GM19397 (cell line): ENCODE results near the gene JARID2.
"Not testable (repeated sequence)": the region's sequence is repeated elsewhere in the genome, so short reads cannot be mapped to it uniquely, and the experiment has no call there.

ENCODE experiments used
- ATAC-seq: cut with Tn5 transposase; IDR thresholded peaks from one replicate; pipeline ENCODE4 v1.9.1; 2021; ENCODE audit warnings: mild to moderate bottlenecking, moderate library complexity; ENCODE audit not compliant: unreplicated experiment

JARID2 gene

DNA sequence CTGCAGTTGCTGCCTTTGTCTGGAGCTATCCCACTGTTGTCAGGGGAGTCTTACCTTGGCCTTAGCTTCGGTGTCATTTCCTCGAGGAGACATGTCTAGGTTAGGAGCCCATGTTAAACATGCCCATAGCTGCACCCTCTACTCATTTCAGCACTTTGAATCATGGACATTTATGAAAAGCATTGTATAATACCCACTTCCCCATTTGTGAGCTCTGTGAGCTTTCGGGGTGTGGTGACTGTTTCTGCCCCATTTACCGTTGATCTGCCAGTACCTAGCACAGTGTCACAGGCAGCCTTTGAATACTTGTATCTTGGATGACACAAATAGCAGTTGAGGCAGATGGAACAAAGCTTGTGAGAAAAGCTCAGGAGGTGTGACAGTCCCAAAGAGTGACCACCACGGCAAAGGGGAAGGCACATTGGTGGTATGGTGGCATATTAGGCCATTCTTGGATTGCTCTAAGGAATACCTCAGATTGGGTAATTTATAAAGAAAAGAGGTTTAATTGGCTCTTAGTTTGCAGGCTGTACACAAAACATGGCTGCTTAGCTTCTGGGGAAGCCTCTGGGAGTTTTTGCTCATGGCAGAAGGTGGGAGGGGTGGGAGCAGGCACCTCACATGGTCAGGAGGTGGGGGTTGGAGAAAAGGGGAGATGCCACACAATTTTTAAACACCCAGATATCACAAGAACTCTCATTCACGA is 42.0 kb downstream of the JARID2 start:
- peak; percentile 76 for ATAC-seq

DNA sequence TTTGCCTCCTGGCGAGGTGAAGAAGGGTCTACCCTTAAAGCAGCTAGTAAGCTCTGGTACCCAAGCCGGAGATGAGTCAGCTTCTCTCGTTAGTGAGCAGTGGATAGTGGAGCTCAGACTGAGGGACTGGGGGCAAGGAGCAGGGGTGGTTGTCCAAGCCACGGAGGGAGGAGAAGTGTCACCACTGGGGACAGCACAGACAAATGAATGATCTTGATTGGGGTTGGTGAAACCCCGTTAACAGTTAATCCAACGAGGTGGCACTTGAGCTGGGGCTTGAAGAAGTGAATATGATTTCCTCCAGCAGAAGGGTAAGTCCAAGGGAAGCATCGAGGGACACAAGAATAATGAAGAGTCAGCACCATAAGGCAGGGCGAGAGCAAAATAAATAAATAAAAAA is 43.0 kb downstream of the JARID2 start:
- no peak for ATAC-seq

DNA sequence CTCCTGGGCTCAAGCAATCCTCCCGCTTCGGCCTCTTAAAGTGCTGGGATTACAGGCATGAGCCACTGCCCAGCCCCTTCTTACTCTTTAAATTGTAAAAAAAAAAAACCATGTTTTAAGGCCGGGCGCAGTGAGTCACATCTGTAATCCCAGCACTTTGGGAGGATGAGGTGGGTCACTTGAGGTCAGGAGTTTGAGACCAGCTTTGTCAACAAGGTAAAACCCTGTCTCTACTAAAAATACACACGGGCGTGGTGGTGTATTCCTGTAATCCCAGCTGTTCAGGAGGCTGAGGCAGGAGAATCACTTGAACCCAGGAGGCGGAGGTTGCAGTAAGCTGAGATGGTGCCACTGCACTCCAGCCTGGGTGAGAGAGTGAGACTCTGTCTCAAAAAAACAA is 43.6 kb downstream of the JARID2 start:
- ATAC-seq: not testable (repeated sequence)

DNA sequence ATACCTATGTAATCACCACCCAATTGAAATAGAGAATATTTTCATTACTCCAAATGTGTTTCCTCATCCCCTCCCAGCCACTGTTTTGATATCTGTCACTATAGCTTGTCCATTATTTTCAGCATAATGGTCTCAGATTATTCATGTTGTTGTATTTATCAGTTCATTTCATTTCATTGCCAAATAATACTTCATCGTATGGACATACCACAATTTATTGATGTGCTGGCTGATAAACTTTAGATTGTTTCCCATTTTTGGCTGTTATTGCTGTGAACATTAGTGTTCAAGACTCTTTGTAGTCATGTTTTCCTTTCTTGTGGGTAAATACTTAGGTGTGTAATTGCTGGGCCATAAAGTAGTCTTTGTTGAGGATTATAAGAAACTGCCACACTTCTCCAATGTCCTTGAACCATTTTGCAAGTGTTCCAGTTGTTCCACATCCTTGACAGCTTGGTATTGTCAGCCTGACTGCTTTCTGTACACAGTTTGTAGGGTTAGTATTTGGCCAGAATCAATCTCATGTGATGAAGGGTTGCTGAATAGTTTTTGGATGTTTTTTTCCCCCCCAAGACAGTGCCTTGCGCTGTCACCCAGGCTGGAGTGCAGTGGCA is 44.3 kb downstream of the JARID2 start:
- no peak for ATAC-seq

DNA sequence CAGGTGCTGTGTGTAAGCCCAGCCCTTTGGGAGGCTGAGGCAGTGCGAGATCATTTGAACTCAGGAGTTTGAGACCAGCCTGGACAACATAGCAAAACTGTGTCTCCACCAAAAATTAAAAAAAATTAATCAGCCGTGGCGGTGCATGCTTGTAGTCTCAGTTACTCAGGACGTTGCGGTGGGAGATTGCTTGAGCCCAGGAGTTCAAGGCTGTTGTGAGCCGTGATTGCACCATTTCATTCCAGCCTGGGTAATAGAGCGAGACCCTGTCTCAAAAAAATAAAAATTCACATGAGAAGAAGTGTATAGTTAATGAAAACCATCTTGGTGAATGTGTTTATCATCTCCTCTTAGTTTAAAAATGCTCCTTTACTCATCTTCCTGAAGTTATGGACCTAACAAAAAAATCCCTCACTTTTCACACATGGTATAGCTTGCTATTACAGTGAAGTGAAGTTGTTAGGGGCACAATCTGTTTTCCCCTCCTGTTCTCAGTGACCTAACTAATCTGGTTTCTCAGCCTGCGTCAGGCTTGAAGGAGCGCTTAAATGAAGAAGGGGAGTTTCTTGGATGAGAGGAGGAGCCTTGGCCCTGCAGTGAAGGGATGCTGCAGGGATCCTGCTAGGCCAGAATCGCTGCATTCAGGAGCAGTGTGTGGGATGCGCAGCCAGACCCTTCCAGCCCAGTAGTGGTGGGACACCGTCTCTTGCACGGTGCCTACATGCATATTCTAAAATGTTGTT is 45.3 kb downstream of the JARID2 start:
- no peak for ATAC-seq

DNA sequence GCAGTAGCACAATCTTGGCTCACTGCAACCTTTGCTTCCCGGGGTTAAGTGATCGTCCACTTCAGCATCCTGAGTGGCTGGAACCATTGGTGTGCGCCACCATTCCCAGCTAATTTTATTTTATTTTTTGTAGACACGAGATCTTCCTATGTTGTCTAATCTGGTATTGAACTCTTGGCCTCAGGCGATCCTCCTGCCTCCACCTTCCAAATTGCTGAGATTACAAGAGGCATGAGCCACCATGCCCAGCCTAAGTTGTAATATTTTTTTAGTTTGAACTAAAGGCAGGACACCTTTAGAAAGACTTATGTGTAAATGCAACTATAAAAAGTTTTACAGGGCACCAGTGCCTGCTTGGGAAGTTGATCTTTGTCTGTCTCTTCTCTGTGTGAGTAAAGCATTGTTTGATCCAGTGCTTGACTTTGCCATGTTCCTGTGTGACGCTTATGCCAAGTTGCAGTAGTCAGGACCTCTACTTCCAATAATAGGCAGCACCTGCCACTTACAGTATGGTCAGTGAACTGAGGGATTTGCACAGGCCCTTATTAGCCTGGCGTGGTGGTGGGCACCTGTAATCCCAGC is 46.9 kb downstream of the JARID2 start:
- ATAC-seq: no peak

DNA sequence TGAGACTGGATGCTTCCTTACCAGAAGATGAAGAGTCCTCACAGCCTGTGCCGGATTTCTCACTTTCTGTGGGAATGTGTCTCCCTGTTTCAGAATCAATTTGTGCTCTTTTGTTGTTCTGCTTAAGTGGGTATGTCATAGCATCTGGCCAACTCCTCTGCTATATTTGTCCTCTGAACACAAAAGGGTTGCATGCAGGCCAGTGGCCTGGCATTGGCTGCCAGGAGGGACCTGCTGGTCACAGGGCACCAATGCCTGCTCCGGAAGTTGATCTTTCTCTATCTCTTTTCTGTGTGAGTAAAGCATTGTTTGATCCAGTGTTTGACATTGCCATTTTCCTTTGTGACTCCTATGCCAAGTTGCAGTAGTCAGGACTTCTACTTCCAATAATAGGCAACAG is 47.8 kb downstream of the JARID2 start:
- ATAC-seq: no peak

DNA sequence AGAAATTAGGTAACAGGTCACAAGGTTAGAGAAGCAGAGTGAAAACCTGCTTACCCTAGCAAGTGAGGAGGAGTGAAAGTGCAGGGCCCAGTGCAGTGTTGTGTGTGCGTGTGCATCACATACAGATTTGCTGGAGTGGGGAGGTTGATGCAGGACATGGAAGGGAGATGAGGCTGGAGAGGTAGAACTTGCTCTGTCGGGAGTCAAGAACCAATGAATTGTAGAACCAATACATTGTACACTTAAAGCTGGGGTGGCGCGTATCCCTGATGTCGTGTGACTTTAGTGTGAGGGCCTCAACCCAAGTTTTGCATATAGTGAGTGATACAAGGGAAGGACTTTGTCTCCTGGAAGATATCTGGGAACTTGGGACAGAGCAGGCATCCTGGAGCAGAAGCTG is 48.6 kb downstream of the JARID2 start:
- ATAC-seq: no peak

DNA sequence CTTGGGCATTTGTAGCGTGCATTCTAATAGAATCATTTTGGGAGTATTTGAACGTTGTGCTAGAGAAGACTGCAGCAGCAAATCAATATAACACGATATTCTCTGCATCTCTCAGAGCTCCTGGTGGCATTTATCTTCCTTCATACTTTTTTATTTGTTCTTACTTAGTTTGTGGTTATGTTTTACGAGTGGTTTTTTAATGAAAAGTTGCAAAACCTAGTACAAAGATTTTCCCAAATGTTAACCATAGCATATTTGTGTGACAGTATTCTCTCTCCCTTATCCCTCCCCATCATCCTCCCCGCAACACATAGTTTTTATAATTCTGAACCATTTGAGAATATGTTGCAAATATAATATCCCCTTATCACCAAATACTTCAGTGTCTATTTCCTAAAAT is 50.4 kb downstream of the JARID2 start:
- no peak for ATAC-seq

DNA sequence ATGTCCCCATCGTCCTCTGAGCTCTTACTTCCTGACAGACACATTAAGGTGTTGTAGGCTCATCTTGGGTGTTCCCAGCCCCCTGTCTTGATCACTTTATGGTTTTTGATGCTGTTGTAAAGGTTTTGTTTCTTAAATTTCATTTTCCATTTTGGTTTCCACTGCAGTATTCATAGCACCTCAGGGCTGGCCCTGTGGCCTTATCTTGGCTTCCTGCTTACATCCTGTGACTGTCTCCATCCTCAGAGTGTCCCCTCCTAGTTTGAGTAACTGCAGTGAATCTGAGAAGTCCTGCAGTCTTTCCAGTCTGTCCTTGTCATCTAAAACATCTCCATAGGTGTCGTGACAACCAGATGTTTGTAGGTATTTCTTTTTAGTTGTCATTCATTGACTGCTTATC is 50.9 kb downstream of the JARID2 start:
- no peak for ATAC-seq

DNA sequence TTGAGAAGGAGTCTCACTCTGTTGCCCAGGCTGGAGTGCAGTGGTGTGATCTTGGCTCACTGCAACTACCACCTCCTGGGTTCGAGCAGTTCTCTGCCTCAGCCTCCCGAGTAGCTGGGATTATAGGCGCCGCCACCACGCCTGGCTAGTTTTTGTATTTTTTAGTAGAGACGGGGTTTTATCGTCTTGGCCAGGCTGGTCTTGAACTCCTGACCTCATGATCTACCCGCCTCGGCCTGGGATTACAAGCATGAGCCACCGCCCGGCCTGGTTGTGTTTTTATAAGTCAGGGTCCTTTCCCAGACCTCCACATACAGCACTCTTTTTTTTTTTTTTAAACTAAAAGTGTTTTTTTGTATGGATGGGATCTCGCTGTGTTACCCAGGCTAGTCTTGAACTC is 51.3 kb downstream of the JARID2 start:
- ATAC-seq: not testable (repeated sequence)

DNA sequence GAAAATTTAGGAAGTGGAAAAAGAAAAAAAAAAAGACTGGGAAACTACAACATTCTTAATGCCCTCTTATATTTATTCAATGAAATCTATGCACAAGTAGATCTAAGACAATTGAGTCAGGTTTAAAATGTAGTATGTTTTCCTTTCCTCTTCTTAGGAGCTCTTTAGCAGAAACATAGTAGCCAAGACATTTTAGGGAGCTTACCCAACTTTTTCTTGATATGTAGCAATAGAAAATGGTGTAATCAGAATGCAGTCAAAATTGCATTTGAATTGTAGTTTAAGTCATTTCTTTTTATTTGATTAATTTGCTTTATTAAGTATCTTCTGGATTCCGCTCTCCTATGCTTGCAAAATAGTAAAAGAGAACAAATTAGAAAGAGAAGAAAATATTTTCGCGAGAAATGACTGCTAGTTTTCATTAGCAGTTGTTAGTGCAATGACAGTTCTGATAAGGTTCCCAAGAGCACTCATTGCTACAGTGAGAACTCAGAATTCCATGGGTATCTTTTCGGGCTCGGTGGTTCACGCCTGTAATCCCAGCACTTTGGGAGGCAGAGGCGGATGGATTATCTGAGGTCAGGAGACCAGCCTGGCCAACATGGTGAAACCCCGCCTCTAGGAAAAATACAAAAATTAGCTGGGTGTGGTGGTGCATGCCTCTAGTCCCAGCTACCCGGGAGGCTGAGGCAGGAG is 52.2 kb downstream of the JARID2 start:
- ATAC-seq: no peak

DNA sequence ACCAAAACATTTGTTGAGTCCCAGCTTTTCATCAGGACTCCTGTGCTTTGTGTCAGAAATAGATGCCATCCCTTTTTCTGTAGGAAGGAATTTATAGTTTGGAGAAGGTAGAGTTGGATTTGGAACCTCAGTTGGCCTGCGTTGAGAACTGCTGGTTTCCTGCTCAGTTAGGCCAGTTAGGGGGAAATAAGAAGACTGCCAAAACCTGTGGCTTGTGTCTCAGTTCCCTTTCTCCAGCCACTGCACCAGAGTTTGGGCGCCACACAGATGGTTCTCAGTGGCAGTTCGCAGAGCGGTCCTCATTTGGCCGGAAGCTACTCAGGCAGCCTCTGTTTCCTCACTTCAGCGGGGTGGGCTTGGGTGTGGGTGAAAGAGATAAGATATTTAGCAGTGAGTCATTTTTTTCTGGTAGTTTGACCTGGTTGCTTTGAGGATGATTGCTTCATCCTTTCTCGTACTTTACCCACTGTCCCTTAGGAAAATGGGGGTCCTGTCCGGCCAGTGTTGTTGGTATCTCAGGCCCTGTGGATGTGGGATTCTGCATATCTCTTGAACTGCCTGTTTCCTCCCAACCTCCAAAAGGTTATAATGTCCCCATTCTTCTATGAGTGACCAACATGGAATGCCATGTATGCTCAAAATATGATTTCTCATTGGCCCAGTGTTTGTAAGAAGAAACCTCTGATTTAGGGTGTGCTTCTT is 53.7 kb downstream of the JARID2 start:
- ATAC-seq: peak; percentile 90

DNA sequence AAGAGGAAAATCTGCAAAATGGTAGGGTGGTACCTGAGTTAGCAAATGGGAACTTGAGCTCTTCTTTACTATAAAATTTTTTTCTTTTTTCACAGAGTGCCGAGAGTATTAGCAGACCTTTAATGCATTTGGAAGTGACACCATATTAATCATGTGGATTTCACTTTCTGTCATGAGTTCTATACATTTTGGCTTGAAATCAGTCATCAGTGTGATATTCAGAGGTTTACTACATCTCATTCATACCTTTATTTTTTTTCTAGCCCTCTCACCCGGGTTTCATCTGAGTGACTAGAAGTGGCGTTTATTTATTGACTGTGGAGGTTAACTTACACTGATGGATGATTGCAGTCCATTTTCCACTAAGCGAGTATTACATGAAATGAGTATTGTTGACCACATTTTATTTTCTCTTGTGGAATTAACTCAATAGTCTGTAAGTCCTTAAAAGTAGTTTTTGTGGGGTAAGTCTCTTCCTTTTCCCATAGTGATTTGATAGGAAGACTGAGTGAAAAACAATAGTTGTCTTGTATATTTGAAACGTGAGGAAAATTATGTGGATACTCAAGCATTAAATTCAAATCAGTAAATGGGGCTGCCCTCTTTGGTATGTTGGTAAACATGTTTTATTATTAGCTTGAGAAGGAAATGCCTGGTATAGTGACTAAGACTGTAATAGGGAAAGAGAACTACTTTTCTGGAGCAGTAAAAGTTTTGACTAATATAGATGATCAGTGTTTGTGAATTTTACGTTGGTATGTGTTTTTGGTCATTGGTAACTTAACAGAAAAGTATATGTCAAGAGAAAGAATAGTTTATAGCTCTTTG is 55.5 kb downstream of the JARID2 start:
- ATAC-seq: no peak

DNA sequence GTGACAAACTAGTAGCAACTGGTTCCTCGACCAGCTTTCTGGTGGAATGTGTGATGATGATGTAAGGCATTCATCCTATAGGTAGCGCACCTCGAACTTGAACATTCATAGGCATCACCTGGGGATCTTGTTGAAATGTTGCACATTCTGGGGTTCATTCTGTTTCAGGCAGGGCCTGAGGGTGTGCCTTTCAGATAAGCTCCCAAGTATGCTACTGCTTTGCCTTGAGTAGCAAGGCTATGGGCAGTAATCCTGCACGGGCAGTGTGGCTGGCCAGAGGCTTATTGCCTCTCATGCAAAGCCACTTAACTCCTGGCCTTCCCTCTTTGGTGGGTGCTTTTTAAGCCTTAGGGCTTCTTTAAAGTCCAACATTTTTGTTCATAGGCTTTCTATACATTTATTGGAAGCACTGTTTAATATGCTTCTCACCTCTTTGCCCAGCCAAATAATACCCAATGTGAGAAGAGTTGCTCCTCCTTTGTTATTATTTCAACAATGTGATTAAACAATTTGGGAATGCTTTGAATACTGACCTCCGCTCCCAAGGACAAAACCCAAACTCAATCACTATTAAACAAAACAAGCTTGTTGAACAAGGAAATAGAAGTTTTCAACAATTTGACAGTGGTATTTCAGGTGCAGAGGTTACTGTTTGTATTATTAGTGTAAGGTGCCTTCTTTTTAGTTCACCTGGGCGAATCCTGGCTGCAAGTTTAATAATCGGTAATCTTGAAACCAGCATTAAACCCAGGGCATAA is 57.5 kb downstream of the JARID2 start:
- no peak for ATAC-seq

DNA sequence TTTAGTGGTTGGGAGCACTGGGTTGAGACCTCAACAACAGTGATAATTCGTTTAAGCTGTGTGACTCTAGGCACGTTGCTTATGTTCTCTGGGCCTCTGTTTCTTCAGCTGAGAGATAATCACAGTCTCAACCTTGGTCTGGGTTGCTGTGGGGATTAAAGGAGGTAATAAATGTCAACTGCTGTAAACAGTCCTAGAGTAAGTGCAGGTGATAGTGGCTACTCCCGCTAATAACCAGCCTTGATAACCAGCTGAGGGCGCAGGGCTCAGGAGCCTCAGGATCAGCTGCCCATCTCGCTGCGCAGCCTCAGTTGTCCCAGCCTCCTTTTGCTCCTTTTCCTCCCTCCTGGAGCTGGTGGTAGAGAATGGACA is 58.0 kb downstream of the JARID2 start:
- no peak for ATAC-seq

DNA sequence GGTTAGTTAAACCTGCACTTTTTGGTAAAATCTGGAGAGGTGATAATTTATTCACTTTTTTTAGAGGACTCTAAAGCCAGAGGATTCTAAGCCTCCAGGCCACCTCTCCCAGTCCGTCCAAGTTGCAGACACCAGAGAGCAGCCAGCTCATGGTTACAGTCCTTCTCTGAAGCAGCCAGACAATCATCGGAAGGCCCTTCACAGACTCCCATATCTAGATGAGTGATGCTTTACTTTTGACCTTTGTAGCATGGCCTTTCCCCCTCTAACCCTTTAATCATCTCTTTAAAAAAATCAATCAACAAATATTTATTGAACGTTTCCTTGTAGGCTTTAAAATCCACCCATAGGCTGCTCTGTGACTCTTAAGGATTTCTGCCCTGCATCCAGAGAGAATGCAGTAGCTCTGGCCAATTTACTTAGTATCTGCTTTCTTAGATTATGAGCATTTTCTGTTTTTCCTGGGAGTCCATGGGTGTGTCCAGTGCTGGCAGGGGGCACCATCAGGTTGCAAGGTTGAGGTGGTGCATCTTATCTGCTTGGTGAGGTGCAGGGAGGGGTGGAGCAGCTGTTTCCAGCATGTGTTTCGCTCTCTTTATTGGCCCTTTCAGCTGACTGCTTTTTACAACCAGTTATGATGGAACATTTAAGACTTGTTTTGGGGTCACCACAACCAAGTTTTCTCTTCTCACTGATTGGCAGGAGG is 58.6 kb downstream of the JARID2 start:
- no peak for ATAC-seq

DNA sequence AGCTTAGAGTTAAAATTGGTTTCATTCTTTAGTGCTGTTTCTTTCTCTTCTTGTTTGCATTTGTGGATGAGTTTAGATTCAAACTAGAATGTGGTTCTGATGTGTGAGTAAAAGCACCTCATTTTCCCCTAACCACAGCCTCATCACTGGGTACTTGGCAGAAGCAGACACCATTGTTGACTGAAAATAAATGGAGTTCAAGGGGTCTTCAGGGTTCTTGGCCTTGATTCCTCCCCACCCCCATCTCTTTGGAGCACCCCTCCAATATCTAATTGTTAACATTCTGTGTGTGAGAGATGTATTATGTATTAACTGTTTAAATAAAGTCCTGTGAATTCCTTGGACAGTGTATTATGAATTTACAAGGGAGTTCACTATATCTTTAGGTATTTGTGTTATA is 59.6 kb downstream of the JARID2 start:
- ATAC-seq: no peak
